SK-N-SH treated with all-trans-retinoic acid at 6 μM for 48 hours (cell line): Measurements from ENCODE around the gene B4GALNT3.

Experiments used
- ATAC-seq: fragments of 200-7000 bp; cut with Tn5 transposase; 3 replicates; pipeline ENCODE4 v1.9.1; 2020; ENCODE audit warnings: mild to moderate bottlenecking, moderate library complexity
- ARNTL ChIP-seq: fragments of 450-650 bp; formaldehyde crosslinking; IDR thresholded peaks from 2 replicates; pipeline ENCODE4 v1.5.0; 2020; ENCODE audit warnings: low read depth, mild to moderate bottlenecking, moderate library complexity, borderline replicate concordance
- BACH2 ChIP-seq: fragments of 250-450 bp; sonication (Bioruptor Pico); IDR thresholded peaks from 2 replicates; pipeline ENCODE4 v1.9.0; 2021; ENCODE audit warnings: mild to moderate bottlenecking, borderline replicate concordance
- CSDC2 ChIP-seq: fragments of 250-450 bp; sonication (Bioruptor Pico); IDR thresholded peaks from 2 replicates; pipeline ENCODE4 v1.5.0; 2020; ENCODE audit warnings: mild to moderate bottlenecking, moderate library complexity
- ESRRG ChIP-seq: fragments of 250-450 bp; sonication (Bioruptor Pico); IDR thresholded peaks from 2 replicates; pipeline ENCODE4 v1.6.1; 2021; ENCODE audit warnings: mild to moderate bottlenecking
- GLIS3 ChIP-seq: fragments of 250-450 bp; sonication (Bioruptor Pico); IDR thresholded peaks from 2 replicates; pipeline ENCODE4 v1.5.0; 2020; ENCODE audit warnings: mild to moderate bottlenecking, moderate library complexity
- ISL1 ChIP-seq: fragments of 250-450 bp; sonication (Bioruptor Pico); IDR thresholded peaks from 2 replicates; pipeline ENCODE4 v2.1.2; 2022; ENCODE audit warnings: mild to moderate bottlenecking, moderate library complexity
- OSR1 ChIP-seq: fragments of 250-450 bp; sonication (Bioruptor Pico); IDR thresholded peaks from 2 replicates; pipeline ENCODE4 v1.8.0; 2022; ENCODE audit warnings: moderate library complexity, mild to moderate bottlenecking, inconsistent platforms
- PPARA ChIP-seq: fragments of 250-450 bp; sonication (Bioruptor Pico); IDR thresholded peaks from 2 replicates; pipeline ENCODE4 v1.5.0; 2020; ENCODE audit warnings: mild to moderate bottlenecking, borderline replicate concordance
- RARB ChIP-seq: fragments of 250-450 bp; sonication (Bioruptor Pico); IDR thresholded peaks from 2 replicates; pipeline ENCODE4 v1.8.0; 2021; ENCODE audit warnings: mild to moderate bottlenecking, moderate library complexity
- SNAI2 ChIP-seq: fragments of 250-450 bp; sonication (Bioruptor Pico); IDR thresholded peaks from 2 replicates; pipeline ENCODE4 v1.5.0; 2020; ENCODE audit warnings: mild to moderate bottlenecking, moderate library complexity
- TCF4 ChIP-seq: fragments of 250-450 bp; sonication (Bioruptor Pico); IDR thresholded peaks from 2 replicates; pipeline ENCODE4 v1.8.0; 2021; ENCODE audit warnings: mild to moderate bottlenecking, moderate library complexity, borderline replicate concordance
- TOX ChIP-seq: fragments of 250-450 bp; sonication (Bioruptor Pico); IDR thresholded peaks from 2 replicates; pipeline ENCODE4 v1.8.0; 2021; ENCODE audit warnings: mild to moderate bottlenecking, moderate library complexity, borderline replicate concordance
- ZC3H10 ChIP-seq: fragments of 250-450 bp; sonication (Bioruptor Pico); IDR thresholded peaks from 2 replicates; pipeline ENCODE4 v1.5.1; 2021; ENCODE audit warnings: mild to moderate bottlenecking, moderate library complexity
- ZFP30 ChIP-seq: fragments of 450-650 bp; formaldehyde crosslinking; IDR thresholded peaks from 2 replicates; pipeline ENCODE4 v1.5.0; 2022; ENCODE audit warnings: mild to moderate bottlenecking, moderate library complexity
- ZNF565 ChIP-seq: fragments of 450-650 bp; formaldehyde crosslinking; conservative IDR thresholded peaks from 2 replicates; pipeline ENCODE4 v1.5.0; 2020; ENCODE audit warnings: low read depth, mild to moderate bottlenecking, moderate library complexity
- ZNF70 ChIP-seq: fragments of 450-650 bp; formaldehyde crosslinking; IDR thresholded peaks from 2 replicates; pipeline ENCODE4 v1.5.0; 2020; ENCODE audit warnings: mild to moderate bottlenecking, moderate library complexity
- ZNF8 ChIP-seq: fragments of 450-650 bp; formaldehyde crosslinking; IDR thresholded peaks from 2 replicates; pipeline ENCODE4 v1.5.0; 2020; ENCODE audit warnings: mild to moderate bottlenecking, moderate library complexity
- TF ChIP-seq, protein P1 (sequence below): fragments of 250-450 bp; sonication (Bioruptor Pico); IDR thresholded peaks from 2 replicates; pipeline ENCODE4 v1.5.0; 2020; ENCODE audit warnings: mild to moderate bottlenecking, moderate library complexity
- TF ChIP-seq, protein P2 (sequence below): fragments of 250-450 bp; sonication (Bioruptor Pico); IDR thresholded peaks from 2 replicates; pipeline ENCODE4 v1.8.0; 2020; ENCODE audit warnings: mild to moderate bottlenecking, moderate library complexity, borderline replicate concordance
- TF ChIP-seq, protein P3 (sequence below): fragments of 250-450 bp; sonication (Bioruptor Pico); IDR thresholded peaks from 2 replicates; pipeline ENCODE4 v1.5.1; 2020; ENCODE audit warnings: low read depth, mild to moderate bottlenecking, moderate library complexity
- TF ChIP-seq, protein P4 (sequence below): fragments of 250-450 bp; sonication (Bioruptor Pico); IDR thresholded peaks from 2 replicates; pipeline ENCODE4 v1.8.0; 2021; ENCODE audit warnings: low read depth, mild to moderate bottlenecking, moderate library complexity, borderline replicate concordance

Gene B4GALNT3

DNA sequence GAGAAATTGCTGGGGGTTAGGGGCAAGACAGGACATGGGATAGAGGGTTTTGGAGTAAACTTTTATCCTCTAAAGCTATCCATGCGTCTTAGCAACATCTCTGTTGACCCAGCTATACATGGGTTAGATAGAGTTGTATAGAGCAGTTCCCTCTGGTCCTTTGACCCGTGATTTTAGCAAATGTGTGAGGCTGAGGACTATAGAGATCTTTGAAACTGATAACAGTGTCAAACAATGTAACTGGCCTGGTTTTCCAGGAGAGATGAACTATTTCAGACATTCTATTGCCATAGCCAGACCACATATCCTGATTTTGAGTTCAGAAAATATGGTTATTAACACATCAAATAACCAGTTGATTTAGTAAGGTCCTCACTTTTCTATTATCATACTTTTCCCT, 60.4 kb downstream of the B4GALNT3 start:
- TF ChIP-seq TOX (CRISPR knock-in tag) (no peak), ZNF8 (no peak), OSR1 (CRISPR knock-in tag) (no peak), GLIS3 (no peak), SNAI2 (CRISPR knock-in tag) (no peak), ZNF565 (CRISPR knock-in tag) (no peak), ZFP30 (no peak), ZNF70 (CRISPR knock-in tag) (no peak), ZC3H10 (CRISPR knock-in tag) (no peak), ARNTL (CRISPR knock-in tag) (no peak), PPARA (no peak), BACH2 (CRISPR knock-in tag) (no peak), ISL1 (CRISPR knock-in tag) (no peak), TCF4 (CRISPR knock-in tag) (no peak)
- TF ChIP-seq, protein P1, sequence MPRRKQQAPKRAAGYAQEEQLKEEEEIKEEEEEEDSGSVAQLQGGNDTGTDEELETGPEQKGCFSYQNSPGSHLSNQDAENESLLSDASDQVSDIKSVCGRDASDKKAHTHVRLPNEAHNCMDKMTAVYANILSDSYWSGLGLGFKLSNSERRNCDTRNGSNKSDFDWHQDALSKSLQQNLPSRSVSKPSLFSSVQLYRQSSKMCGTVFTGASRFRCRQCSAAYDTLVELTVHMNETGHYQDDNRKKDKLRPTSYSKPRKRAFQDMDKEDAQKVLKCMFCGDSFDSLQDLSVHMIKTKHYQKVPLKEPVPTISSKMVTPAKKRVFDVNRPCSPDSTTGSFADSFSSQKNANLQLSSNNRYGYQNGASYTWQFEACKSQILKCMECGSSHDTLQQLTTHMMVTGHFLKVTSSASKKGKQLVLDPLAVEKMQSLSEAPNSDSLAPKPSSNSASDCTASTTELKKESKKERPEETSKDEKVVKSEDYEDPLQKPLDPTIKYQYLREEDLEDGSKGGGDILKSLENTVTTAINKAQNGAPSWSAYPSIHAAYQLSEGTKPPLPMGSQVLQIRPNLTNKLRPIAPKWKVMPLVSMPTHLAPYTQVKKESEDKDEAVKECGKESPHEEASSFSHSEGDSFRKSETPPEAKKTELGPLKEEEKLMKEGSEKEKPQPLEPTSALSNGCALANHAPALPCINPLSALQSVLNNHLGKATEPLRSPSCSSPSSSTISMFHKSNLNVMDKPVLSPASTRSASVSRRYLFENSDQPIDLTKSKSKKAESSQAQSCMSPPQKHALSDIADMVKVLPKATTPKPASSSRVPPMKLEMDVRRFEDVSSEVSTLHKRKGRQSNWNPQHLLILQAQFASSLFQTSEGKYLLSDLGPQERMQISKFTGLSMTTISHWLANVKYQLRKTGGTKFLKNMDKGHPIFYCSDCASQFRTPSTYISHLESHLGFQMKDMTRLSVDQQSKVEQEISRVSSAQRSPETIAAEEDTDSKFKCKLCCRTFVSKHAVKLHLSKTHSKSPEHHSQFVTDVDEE (CRISPR knock-in tag) = no peak
- TF ChIP-seq, protein P2, sequence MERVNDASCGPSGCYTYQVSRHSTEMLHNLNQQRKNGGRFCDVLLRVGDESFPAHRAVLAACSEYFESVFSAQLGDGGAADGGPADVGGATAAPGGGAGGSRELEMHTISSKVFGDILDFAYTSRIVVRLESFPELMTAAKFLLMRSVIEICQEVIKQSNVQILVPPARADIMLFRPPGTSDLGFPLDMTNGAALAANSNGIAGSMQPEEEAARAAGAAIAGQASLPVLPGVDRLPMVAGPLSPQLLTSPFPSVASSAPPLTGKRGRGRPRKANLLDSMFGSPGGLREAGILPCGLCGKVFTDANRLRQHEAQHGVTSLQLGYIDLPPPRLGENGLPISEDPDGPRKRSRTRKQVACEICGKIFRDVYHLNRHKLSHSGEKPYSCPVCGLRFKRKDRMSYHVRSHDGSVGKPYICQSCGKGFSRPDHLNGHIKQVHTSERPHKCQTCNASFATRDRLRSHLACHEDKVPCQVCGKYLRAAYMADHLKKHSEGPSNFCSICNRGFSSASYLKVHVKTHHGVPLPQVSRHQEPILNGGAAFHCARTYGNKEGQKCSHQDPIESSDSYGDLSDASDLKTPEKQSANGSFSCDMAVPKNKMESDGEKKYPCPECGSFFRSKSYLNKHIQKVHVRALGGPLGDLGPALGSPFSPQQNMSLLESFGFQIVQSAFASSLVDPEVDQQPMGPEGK (CRISPR knock-in tag) = no peak
- TF ChIP-seq, protein P3, sequence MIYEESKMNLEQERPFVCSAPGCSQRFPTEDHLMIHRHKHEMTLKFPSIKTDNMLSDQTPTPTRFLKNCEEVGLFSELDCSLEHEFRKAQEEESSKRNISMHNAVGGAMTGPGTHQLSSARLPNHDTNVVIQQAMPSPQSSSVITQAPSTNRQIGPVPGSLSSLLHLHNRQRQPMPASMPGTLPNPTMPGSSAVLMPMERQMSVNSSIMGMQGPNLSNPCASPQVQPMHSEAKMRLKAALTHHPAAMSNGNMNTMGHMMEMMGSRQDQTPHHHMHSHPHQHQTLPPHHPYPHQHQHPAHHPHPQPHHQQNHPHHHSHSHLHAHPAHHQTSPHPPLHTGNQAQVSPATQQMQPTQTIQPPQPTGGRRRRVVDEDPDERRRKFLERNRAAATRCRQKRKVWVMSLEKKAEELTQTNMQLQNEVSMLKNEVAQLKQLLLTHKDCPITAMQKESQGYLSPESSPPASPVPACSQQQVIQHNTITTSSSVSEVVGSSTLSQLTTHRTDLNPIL = no peak
- TF ChIP-seq, protein P4, sequence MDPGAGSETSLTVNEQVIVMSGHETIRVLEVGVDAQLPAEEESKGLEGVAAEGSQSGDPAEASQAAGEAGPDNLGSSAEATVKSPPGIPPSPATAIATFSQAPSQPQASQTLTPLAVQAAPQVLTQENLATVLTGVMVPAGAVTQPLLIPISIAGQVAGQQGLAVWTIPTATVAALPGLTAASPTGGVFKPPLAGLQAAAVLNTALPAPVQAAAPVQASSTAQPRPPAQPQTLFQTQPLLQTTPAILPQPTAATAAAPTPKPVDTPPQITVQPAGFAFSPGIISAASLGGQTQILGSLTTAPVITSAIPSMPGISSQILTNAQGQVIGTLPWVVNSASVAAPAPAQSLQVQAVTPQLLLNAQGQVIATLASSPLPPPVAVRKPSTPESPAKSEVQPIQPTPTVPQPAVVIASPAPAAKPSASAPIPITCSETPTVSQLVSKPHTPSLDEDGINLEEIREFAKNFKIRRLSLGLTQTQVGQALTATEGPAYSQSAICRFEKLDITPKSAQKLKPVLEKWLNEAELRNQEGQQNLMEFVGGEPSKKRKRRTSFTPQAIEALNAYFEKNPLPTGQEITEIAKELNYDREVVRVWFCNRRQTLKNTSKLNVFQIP (CRISPR knock-in tag) = no peak
- TF ChIP-seq, all 23 proteins: peak for 0
- no peak for ATAC-seq

DNA sequence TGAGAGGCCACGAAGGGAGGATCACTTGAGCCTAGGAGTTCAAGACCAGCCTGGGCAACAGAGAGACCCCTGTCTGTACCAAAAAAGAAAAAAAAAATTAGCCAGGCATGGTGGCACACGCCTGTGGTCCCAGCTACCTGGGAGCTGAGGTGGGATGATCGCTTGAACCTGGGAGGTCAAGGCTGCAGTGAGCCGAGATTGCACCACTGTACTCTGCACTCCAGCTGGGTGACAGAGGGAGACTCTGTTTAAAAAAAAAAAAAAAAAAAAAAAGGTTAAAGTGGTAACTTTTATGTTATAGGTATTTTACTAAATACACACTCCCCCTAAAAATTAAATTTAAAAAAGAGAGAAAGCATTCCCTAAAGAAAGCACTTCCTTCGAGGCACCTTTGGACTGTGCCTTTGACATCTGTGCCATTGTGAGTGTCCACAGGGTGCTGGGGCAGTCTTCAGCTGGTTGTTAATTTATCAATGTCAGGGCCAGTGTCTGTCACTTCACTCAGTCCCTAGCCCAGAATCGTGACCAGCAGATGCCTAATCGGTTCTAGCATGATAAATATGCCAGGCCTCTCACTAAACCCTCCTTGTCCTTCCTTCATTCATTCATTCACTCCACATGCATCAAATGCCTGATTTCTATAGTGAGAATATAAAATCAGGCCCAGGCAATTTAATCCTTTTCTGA, 63.1 kb downstream of the B4GALNT3 start:
- no peak for ATAC-seq
- TF ChIP-seq TCF4 (CRISPR knock-in tag) (no peak), RARB (CRISPR knock-in tag) (no peak), ESRRG (no peak), ZC3H10 (CRISPR knock-in tag) (no peak), OSR1 (CRISPR knock-in tag) (no peak), ISL1 (CRISPR knock-in tag) (no peak), ZFP30 (no peak), PPARA (no peak), ARNTL (CRISPR knock-in tag) (no peak), CSDC2 (CRISPR knock-in tag) (no peak), SNAI2 (CRISPR knock-in tag) (no peak), ZNF8 (no peak), ZNF565 (CRISPR knock-in tag) (no peak), GLIS3 (no peak), ZNF70 (CRISPR knock-in tag) (no peak), TOX (CRISPR knock-in tag) (no peak)
- TF ChIP-seq, protein P4 (CRISPR knock-in tag) = no peak
- TF ChIP-seq, protein P3 = no peak
